ENCODE data around the gene ESD.
"Not testable (repeated sequence)": the region's sequence is repeated elsewhere in the genome, so short reads cannot be mapped to it uniquely, and the experiment has no call there.

ESD gene, protein sequence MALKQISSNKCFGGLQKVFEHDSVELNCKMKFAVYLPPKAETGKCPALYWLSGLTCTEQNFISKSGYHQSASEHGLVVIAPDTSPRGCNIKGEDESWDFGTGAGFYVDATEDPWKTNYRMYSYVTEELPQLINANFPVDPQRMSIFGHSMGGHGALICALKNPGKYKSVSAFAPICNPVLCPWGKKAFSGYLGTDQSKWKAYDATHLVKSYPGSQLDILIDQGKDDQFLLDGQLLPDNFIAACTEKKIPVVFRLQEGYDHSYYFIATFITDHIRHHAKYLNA

GRCh38 chr13:46796515-46797474 is at the start of gene ESD:
Gene ESD (minus strand): TSS chr13:46797161. CDS start chr13:46791413, 5,748 bp downstream.
- DNase-seq = peak; percentile 94

DNA sequence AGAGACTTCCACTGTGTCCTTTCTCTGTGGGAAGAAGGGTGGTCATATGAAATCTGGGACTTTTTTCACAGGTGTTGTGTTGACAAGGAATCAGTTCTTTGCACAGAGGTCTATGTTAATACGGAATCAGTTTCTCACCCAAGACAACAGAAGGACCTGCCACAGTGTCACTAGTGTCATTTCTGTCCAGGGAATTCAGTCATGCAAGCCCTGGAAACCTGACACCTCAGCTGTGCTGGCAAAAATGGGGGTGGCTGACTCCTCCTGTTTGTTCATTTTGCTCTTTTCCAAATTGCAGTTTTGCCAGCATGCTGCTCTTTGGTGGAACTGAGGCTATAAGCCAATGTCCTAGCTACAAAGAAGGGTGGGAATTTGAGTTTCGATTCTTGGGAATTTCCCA is 49.8 kb upstream of the ESD start:
- DNase-seq = no peak

DNA sequence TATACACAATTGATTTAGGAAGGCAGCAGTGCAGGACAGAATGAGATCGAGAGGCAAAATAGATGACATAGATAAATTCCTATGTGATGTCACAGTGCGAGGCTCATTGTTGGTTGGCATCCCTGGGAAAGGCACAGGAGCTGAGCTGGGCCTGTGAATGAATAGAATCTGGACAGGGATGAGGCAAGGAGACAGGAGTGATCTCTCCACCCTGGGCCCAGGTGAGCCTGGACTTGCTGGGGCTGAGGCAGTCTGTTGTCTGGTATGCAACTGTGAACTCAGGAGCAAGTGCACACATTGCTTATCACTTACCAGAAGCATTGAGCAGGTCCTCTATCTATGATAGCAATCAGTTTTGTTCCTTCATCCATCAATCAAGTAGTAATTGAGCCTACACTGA is 48.2 kb upstream of the ESD start:
- no peak for DNase-seq

GRCh38 chr13:46844431-46844830 is 47.5 kb upstream of the ESD start:
- no peak for DNase-seq

GRCh38 chr13:46839399-46839798 is 42.4 kb upstream of the ESD start:
- no peak for DNase-seq

GRCh38 chr13:46834657-46835056 is 37.7 kb upstream of the ESD start:
- DNase-seq = no peak

- DNase-seq = peak; percentile 56
Observed at GRCh38 chr13:46831588-46832194, 34.7 kb upstream of the ESD start.

GRCh38 chr13:46830405-46831005 is 33.5 kb upstream of the ESD start:
- DNase-seq = no peak

GRCh38 chr13:46822551-46822950 is 25.6 kb upstream of the ESD start:
- no peak for DNase-seq

DNA sequence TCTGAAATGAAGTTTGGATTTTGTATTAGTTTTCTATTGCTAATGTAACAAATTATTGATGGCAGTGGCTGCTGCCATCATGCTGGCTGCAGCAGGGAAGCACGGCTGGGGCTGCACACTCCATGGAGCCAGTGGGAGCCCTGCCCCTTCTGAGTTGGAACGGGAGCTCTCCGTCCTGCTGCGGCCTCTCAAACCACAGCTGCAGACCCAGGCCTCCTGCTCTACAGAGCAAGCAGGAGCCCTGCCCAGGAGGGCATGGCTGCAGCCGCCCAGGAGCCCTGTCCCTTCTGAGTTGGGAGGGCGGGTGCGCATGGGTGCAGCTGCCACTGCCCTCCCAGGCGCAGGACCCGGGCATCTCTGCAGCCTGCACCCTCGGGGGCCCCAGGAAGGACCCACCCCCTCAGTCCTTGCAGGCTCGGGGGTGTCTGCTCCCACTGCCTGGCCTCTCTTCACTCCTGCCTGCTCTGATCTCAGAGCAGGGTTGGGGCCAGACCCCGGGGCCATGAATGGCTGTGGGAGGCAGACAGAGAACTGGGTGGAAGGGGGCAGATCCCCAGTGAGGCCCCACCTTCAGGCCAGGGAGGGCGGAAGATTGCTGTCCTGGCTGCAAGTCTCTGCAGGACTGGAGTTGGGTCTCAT is 21.0 kb upstream of the ESD start:
- DNase-seq = no peak

DNA sequence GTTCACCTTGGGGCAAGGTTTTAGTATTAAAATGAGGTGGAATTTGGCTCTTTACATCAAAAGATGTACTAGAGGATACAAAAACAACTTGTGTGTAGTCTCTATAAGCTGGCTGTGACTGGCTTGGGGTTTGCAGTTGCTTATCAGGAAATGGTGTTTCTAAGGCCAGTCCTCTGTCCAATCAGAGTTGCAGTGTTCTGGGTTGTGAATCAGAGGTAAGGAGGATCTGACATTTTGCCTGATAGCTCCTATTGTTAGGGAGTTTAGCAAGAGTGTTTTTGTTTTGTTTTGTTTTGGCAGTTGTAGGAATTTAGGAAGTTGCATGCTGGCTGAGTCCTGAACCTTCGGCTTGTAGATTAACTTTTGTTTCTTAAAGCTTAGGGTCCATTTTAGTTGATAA is 20.1 kb upstream of the ESD start:
- DNase-seq = no peak

DNA sequence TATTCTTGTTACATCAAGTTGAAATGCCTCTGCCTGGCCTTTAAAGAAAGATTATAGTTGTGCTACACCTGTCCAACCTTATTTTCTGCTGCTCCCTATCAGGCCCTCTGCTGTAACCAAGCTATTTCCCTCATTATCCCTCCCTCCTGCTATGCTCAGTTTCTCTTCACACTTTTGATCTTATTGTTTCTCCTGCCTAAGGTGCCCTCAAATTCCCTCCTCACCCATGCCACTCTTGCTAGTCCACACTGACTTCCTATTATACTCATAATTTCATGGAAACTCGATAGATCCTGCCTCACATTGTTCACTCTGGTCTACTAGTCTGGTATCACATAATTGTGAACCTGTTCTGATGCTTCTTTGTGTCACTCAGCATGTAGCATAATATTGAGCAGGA is 19.4 kb upstream of the ESD start:
- DNase-seq = no peak

DNA sequence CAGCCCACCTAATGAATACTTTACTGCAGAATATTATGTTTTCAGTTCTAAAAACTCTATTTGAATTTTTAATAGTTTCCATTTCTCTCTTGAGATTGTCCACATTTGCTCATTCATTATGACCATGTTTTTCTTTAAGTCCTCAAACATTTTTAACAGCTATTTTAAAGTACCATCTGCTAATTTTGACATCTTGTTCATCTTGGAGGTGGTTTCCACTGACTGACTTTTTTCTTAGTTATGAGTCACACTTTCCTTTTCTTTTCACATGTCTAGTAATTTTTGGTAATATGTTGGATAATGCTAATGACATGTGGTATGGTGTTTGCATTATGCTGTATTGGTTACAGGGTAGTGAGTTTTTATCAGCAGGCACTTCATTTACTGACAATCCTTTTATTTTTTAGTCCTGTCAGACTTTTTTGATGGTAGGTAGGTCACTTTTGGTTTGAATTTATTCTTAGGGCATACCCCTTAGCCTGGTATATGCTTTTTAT is 15.4 kb upstream of the ESD start:
- DNase-seq = no peak

DNA sequence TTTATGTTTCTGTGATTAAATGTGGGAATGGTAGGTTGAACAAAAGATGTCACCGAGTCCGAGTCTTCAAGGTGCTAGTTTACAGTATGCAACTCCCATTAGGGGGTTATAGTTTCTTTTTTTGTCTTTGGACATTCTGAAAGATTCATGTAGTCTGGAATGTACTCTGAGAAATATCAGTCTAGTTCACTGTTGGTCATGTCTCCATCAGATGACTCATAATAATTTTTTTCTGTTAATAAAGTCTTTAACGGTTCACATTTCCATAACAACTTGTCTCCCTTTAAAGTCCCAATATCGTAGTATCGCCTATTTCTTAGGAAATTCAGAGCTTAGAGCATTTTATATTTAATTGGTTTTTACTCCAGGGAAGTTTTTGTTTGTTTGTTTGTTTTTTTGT is 13.5 kb upstream of the ESD start:
- DNase-seq = no peak

- not testable (repeated sequence) for DNase-seq
Observed at GRCh38 chr13:46804921-46805320, 8.0 kb upstream of the ESD start.

DNA sequence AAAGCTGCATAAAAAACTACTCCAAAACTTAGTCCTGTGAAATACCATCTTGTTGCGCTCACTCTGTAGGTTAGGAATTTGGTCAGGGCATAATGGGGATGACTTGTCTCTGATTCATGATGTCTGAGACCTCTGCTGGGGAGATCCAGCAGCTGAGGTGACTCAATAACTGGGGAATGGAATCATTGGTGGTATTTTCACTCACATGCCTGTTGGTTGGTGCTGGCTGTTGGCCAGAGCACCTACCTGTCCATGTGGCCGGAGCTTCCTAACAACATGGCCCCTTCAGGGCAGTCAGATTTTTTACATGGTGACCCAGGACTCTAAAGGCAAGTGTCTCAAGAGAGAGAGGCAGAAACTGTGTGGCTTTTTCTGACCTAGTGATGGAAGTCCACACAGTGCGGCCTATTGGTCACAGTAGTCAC is 7.4 kb upstream of the ESD start:
- peak; percentile 98 for DNase-seq

GRCh38 chr13:46803586-46803985 is 6.6 kb upstream of the ESD start:
- DNase-seq = peak; percentile 63

GRCh38 chr13:46801858-46802257 is 4.9 kb upstream of the ESD start:
- DNase-seq = no peak

GRCh38 chr13:46799139-46799538 is 2.2 kb upstream of the ESD start:
- DNase-seq = no peak

DNA sequence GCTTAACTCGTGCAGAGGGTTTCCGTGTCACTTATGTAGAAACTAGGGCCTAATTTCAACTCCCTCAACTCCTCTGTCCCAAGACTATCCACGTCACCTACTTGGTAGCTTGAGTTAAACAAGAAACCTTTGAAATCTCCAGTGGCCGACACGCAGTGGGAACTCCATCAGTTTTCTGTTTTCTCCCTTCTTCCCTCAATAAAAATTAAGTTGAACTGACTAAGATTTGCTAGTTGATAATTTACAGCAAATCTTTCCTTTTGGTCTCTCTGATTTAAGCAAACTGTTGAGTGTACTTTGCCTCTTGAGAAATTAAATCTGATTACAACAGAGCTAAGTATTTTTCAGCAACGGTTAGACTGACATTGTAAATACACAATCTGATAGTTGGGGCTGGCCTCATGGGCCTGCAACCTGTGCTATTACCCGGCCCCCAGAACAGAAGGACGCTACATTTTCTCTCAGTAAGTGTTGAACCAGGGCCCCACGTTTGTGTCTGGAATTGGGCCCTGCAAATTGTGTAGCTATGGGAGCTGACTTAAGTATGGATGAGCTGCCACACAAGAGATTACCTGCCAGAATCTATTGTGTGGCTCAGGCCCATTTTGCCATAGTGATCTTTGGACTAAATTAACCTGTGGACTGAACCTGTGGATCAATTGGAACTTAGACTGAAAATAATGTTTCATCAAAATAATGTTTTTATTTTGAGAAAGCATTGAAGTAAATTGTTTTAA is 708 bp upstream of the ESD start:
- DNase-seq = no peak

- DNase-seq = no peak
Observed at GRCh38 chr13:46796129-46796514, 839 bp downstream of the ESD start.

- no peak for DNase-seq
Observed at GRCh38 chr13:46795321-46795720, 1.6 kb downstream of the ESD start.
